Activated T-helper 2 cell treated with anti-CD3 and anti-CD28 coated beads, Interferon-gamma antibody, Interleukin-2, Interleukin-4, amounts not matched to agents 10 μg/mL and 5 μg/mL and 100 μg/mL, durations not matched to agents 14 hours and 24 hours and 36 hours (primary cell): ENCODE results near the gene NRG2. TPM values are rescaled to one million over a fixed set of nuclear protein-coding genes. Genes with fewer than 3 reads are reported as not detected.

ENCODE experiments used
- DNase-seq: peaks from one replicate; pipeline ENCODE4 v3.0.0; 2021; ENCODE audit warnings: low spot score
- H3K27ac Mint-ChIP-seq: one replicate; pipeline ENCODE4 v1.8.0; 2021; ENCODE audit warnings: mixed read lengths
- H3K27me3 Mint-ChIP-seq: one replicate; pipeline ENCODE4 v1.8.0; 2021; ENCODE audit warnings: low read depth, mixed read lengths
- H3K36me3 Mint-ChIP-seq: one replicate; pipeline ENCODE4 v1.8.0; 2021; ENCODE audit warnings: low read depth, mixed read lengths
- H3K4me1 Mint-ChIP-seq: one replicate; pipeline ENCODE4 v1.8.0; 2021; ENCODE audit warnings: low read depth, mixed read lengths
- H3K4me3 Mint-ChIP-seq: one replicate; pipeline ENCODE4 v1.8.0; 2021; ENCODE audit warnings: low read depth, mild to moderate bottlenecking, moderate library complexity, mixed read lengths
- H3K9me3 Mint-ChIP-seq: one replicate; pipeline ENCODE4 v1.8.0; 2021; ENCODE audit warnings: mixed read lengths
- intact Hi-C: fragments of 100-400 bp; cut with micrococcal nuclease; formaldehyde crosslinking; loops from one replicate; pipeline ENCODE4 v1.15.1; 2023
- total RNA-seq: library from RNA; stranded (reverse); gene quantifications from 2 replicates; pipeline ENCODE4 v1.2.3, GENCODE V29; 2022

Gene NRG2
- total RNA-seq, 1 donor from 2014 or later: not detected

DNA sequence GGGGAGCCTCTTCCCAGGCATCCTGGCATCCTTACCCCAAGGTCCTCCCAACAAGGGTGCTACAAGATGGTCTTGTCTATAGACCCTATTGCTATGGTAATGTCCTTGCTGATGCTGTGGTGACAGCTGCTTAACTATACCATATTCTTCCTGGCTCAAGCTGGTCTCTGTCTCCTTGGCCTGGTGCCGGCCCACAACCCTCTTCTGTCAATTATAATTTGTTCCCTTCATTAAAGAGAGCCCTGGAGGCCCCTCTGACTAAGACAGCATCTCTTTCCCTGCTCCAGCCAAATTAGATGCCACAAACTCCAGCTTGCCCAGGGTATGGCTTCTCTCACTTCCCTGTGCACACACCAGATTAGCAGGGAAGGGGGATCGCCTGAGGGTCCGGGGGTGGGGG, 160.8 kb downstream of the NRG2 start:
- Mint-ChIP-seq H3K4me3 (no peak overlapping the region), H3K36me3 (no peaks in the 10 kb centered on the region), H3K27me3 (peaks cover under 1% of the 10 kb centered on the region), H3K4me1 (no peaks in the 10 kb centered on the region), H3K9me3 (no peaks in the 10 kb centered on the region), H3K27ac (no peak overlapping the region)
- no peak for DNase-seq
- intact Hi-C loops: no loop called here

DNA sequence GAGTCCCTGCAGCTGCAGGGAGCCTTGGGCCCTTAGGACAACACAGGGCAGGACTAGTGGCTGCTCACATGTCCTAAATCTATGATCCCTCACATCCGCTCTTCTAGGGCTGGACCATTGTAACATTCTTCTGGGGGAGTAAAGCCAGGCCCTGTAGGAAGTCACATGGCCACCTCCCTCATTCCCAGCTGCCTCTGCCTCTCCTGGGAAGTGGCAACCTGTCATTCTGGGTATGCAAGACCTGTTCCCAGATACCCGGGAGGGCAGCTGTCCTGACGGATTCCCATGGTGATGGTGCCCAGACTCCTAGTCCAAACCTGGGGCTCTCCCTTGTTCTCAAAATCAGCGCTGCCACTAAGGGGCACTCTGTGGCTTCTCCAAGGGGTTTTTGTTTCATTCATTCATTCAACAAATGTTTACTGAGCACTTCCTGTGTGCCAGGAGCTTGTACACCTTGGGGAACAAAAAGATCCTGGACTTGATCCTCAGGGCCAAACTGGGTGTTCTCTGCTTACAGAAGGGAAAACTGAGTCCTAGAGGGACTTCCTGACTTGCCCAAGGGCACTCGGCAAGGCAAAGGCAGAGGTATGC, 161.9 kb downstream of the NRG2 start:
- no peaks in the 10 kb centered on the region for H3K9me3 Mint-ChIP-seq
- no peaks in the 10 kb centered on the region for H3K27me3 Mint-ChIP-seq
- no peaks in the 10 kb centered on the region for H3K36me3 Mint-ChIP-seq
- no peak overlapping the region for H3K4me3 Mint-ChIP-seq
- intact Hi-C loops: no loop called here
- DNase-seq: no peak
- no peak overlapping the region for H3K27ac Mint-ChIP-seq
- H3K4me1 Mint-ChIP-seq: no peaks in the 10 kb centered on the region

DNA sequence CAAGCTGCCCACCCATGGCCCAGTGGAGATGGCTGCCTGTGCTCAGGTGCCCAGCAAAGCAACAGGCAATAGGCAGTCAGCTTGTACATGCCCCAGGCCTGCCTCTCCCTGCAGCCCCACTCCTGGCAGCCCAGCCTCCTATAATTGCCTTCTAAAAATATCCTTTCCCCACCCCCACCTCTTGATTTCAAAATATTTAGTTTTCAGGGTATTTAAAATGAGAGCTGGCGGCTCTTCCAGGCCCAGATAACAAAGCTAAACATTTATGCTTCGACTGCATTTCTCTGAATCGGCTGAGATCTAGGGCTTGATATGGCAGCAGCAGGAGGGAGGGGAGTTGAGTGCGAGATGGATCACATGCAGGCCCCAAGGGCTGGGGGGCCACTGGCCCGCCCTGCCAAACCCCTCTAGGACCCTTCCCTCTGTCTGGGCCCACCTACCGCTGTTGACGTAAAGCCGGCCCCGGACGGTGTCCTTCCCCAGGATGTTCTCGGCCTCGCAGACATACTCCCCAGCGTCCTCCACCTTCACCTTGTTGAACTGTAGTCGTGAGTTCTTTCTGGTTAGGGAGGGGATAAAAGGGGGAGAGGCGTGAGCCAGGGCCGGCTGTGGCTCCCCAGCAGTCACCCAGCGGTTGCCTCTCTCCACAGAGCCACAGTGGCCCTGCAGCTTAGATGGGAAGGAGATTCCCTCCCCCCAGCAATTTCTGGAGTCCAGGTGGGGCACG, 162.5 kb downstream of the NRG2 start:
- Mint-ChIP-seq H3K4me1 (no peaks in the 10 kb centered on the region), H3K9me3 (no peaks in the 10 kb centered on the region), H3K4me3 (no peak overlapping the region), H3K36me3 (no peaks in the 10 kb centered on the region), H3K27me3 (peaks cover 3% of the 10 kb centered on the region), H3K27ac (no peak overlapping the region)
- intact Hi-C loops: no loop called here
- no peak for DNase-seq

GRCh38 chr5:139878093-139878492, 165.0 kb downstream of the NRG2 start:
- no peak for DNase-seq
- Mint-ChIP-seq H3K27me3 (peaks cover 3% of the 10 kb centered on the region), H3K4me1 (no peaks in the 10 kb centered on the region), H3K9me3 (no peaks in the 10 kb centered on the region), H3K36me3 (no peaks in the 10 kb centered on the region), H3K4me3 (no peak overlapping the region), H3K27ac (no peak overlapping the region)
- intact Hi-C loops: no loop called here

- no peak for DNase-seq
- H3K27me3 Mint-ChIP-seq: peaks cover 3% of the 10 kb centered on the region
- H3K9me3 Mint-ChIP-seq: no peaks in the 10 kb centered on the region
- no peaks in the 10 kb centered on the region for H3K36me3 Mint-ChIP-seq
- H3K4me3 Mint-ChIP-seq: no peak overlapping the region
- intact Hi-C loops: no loop called here
- H3K27ac Mint-ChIP-seq: no peak overlapping the region
- H3K4me1 Mint-ChIP-seq: no peaks in the 10 kb centered on the region
These were observed 165.9 kb downstream of the NRG2 start for GRCh38 chr5:139877129-139877597.

DNA sequence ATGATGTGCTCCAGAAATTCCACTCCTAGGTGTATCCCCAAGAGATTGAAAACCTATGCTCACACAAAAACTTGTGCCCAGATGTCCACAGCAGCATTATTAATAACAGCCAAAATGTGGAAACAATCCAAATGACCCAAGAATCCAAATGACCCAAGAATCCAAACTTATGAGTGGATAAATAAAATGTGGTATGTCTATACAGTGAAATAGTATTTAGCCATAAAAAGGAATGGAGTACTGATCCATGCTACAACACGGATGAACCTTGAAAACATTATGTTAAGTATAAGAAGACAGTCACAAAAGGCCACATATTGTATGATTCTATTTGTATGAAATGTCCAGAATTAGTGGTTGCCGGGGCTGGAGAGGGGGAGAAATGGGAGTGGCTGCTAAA, 167.1 kb downstream of the NRG2 start:
- Mint-ChIP-seq H3K27me3 (peaks cover 3% of the 10 kb centered on the region), H3K9me3 (no peaks in the 10 kb centered on the region), H3K4me3 (no peak overlapping the region), H3K4me1 (no peaks in the 10 kb centered on the region), H3K27ac (no peak overlapping the region), H3K36me3 (no peaks in the 10 kb centered on the region)
- intact Hi-C loops: no loop called here
- no peak for DNase-seq

DNA sequence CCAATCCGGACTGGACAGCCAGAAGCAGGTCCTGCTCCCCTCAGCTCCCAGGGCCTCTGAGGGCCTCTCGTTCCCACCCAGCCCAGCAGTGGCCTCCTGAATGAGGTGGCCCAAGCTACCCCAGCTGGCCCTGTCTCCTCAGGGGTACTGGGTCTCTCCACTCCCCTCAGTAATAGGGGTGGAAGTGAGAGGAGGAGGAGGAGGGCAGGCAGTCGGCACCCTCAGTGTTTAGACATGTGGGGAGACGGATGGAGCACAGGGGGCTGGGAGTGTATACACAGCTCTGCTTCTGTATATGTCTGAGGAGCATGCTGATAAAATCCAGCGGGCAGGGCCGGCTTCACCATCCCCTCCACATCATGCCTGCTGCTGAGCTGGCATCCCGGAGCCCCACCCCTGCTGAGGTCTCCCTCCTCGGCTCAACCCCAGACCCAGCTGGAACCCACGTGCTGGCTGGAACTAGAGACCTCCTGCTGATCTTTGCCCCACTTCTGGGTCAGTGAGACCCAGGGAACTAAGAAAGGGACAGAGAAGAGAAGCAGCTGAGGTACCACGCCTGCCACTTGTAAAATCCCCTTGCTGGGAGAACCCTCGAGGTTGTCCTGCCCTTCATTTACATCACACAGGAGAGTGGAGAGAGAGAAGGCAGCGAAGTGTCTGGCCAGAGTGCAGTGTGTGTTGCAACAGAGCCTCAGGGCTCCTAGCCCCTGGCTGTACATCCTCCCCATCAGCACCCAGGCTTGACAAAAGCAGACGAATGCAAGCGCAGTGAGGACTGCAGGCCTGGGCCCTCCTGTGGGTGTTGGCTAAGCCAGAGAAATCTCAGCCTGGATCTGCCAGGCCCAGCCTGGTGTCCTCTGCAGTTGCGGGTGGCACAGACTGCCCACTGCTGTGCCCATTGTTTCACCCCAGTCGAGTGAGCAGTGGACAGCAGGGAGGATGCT, 170.0 kb downstream of the NRG2 start:
- no peak overlapping the region for H3K27ac Mint-ChIP-seq
- H3K36me3 Mint-ChIP-seq: no peaks in the 10 kb centered on the region
- no peaks in the 10 kb centered on the region for H3K4me1 Mint-ChIP-seq
- H3K4me3 Mint-ChIP-seq: no peak overlapping the region
- DNase-seq: no peak
- intact Hi-C loops: no loop called here
- H3K9me3 Mint-ChIP-seq: no peaks in the 10 kb centered on the region
- peaks cover 3% of the 10 kb centered on the region for H3K27me3 Mint-ChIP-seq

GRCh38 chr5:139872052-139872766, 170.9 kb downstream of the NRG2 start:
- H3K27me3 Mint-ChIP-seq: peaks cover 3% of the 10 kb centered on the region
- no peaks in the 10 kb centered on the region for H3K36me3 Mint-ChIP-seq
- no peak overlapping the region for H3K4me3 Mint-ChIP-seq
- H3K9me3 Mint-ChIP-seq: no peaks in the 10 kb centered on the region
- intact Hi-C loops: no loop called here
- H3K4me1 Mint-ChIP-seq: no peaks in the 10 kb centered on the region
- no peak for DNase-seq
- H3K27ac Mint-ChIP-seq: no peak overlapping the region

DNA sequence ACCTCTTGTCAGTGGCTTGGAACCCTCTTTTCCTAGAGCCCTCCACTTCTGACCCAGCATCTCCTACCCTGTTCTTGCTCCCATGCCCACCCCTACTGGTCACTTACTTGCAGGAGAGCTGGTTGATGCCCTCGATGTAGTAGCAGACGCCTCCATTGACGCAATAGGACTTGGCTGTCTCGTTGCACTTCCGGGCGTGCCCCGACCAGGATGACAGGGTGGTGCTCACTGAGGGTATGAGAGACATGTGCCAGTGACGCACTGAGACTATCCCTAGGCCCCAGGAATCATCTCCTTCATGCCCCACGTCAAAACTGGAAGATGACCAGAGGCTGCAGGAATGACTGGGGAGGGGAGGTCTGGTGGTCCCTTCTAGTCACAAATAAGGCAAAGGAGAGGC, 171.5 kb downstream of the NRG2 start:
- no peak overlapping the region for H3K4me3 Mint-ChIP-seq

GRCh38 chr5:139870677-139871076, 172.4 kb downstream of the NRG2 start:
- no peak overlapping the region for H3K4me3 Mint-ChIP-seq
- H3K9me3 Mint-ChIP-seq: no peaks in the 10 kb centered on the region
- H3K36me3 Mint-ChIP-seq: no peaks in the 10 kb centered on the region
- no peak overlapping the region for H3K27ac Mint-ChIP-seq
- intact Hi-C loops: no loop called here
- no peaks in the 10 kb centered on the region for H3K4me1 Mint-ChIP-seq
- H3K27me3 Mint-ChIP-seq: peaks cover 7% of the 10 kb centered on the region
- DNase-seq: no peak

More for the DNA sequence above, 171.5 kb downstream of the NRG2 start:
- H3K36me3 Mint-ChIP-seq: no peaks in the 10 kb centered on the region
- H3K27ac Mint-ChIP-seq: no peak overlapping the region
- peaks cover 5% of the 10 kb centered on the region for H3K27me3 Mint-ChIP-seq
- no peak for DNase-seq
- intact Hi-C loops: no loop called here
- H3K9me3 Mint-ChIP-seq: no peaks in the 10 kb centered on the region
- H3K4me1 Mint-ChIP-seq: no peaks in the 10 kb centered on the region

- H3K4me3 Mint-ChIP-seq: no peak overlapping the region
- no peak overlapping the region for H3K27ac Mint-ChIP-seq
- no peaks in the 10 kb centered on the region for H3K4me1 Mint-ChIP-seq
- no peaks in the 10 kb centered on the region for H3K36me3 Mint-ChIP-seq
- no peaks in the 10 kb centered on the region for H3K9me3 Mint-ChIP-seq
- H3K27me3 Mint-ChIP-seq: peaks cover 11% of the 10 kb centered on the region
- DNase-seq: no peak
- intact Hi-C loops: no loop called here
These were observed 173.9 kb downstream of the NRG2 start for GRCh38 chr5:139869042-139869790.

DNA sequence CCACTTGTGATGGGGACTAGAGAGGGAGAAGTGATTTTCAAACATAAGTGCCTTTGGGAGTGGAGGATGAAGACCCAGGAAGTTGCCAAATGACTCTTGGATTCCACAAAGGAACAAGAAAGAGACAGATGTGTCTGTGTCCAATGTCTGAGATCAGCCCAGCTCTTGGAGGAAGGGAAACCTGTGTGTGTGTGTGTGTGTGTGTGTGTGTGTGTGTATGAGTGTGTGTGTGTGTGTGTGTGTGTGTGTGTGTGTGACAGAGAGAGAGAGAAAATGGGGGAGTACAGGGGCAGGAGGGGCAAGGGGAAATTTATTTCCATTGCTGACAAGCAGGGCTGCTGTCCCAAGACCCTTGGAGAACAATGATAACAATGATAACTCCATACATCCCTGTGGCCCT, 175.5 kb downstream of the NRG2 start:
- Mint-ChIP-seq H3K36me3 (no peaks in the 10 kb centered on the region), H3K27ac (no peak overlapping the region), H3K4me3 (no peak overlapping the region), H3K9me3 (no peaks in the 10 kb centered on the region), H3K4me1 (no peaks in the 10 kb centered on the region), H3K27me3 (peaks cover 11% of the 10 kb centered on the region)
- intact Hi-C loops: no loop called here
- DNase-seq: no peak
